Fibroblast of lung (primary cell): Measurements from ENCODE around the gene VPS35L. TPM values are rescaled to one million over a fixed set of nuclear protein-coding genes. Genes with fewer than 3 reads are reported as not detected.
A peak's percentile ranks its signal among the peaks of the same experiment; 100 is the strongest.

Source experiments
- DNase-seq, 2 donors: peaks; one replicate each; pipeline versions ENCODE4 v3.0.0 to v3.0.0-alpha.2; 2010; ENCODE audit warnings: low read depth in 2 of 2
- H2AFZ ChIP-seq: 2 replicates; pipeline ENCODE4 v1.5.1; 2012; ENCODE audit warnings: low read length, control low read depth, inconsistent platforms
- H3K27ac ChIP-seq: 2 replicates; pipeline ENCODE4 v1.5.1; 2011; ENCODE audit warnings: low read length, control low read depth; ENCODE audit not compliant: insufficient read depth
- H3K27me3 ChIP-seq: 2 replicates; pipeline ENCODE4 v1.5.1; 2011; ENCODE audit warnings: mild to moderate bottlenecking, low read length; ENCODE audit not compliant: control insufficient read depth, insufficient read depth
- H3K36me3 ChIP-seq: 2 replicates; pipeline ENCODE4 v1.5.1; 2011; ENCODE audit warnings: low read length; ENCODE audit not compliant: control insufficient read depth, insufficient read depth
- H3K4me1 ChIP-seq: 2 replicates; pipeline ENCODE4 v1.5.1; 2011; ENCODE audit warnings: low read length; ENCODE audit not compliant: control insufficient read depth, insufficient read depth; ENCODE audit errors: extremely low read depth
- H3K4me2 ChIP-seq: 2 replicates; pipeline ENCODE4 v1.5.1; 2011; ENCODE audit warnings: low read length, control low read depth; ENCODE audit not compliant: insufficient read depth; ENCODE audit errors: extremely low read depth
- H3K4me3 ChIP-seq, 4 experiments: fragments of 200-600 bp in 1 of 4; sonication (generic) in 1 of 4; replicated peaks in 1 of 4; 2 replicates each; pipeline ENCODE4 v1.5.1; 2011 to 2016; ENCODE audit warnings: low read length in 4 of 4, low read depth in 3 of 4, mild to moderate bottlenecking in 3 of 4, control low read depth in 2 of 4, inconsistent platforms in 1 of 4, mixed read lengths in 1 of 4; ENCODE audit not compliant: insufficient read depth in 1 of 4; ENCODE audit errors: control extremely low read depth in 1 of 4
- H3K79me2 ChIP-seq: 2 replicates; pipeline ENCODE4 v1.5.1; 2012; ENCODE audit warnings: mild to moderate bottlenecking, low read length, inconsistent platforms; ENCODE audit not compliant: control insufficient read depth, insufficient read depth
- H3K9ac ChIP-seq: 2 replicates; pipeline ENCODE4 v1.5.1; 2011; ENCODE audit warnings: mild to moderate bottlenecking, low read length, control low read depth; ENCODE audit not compliant: insufficient read depth
- H3K9me3 ChIP-seq: 2 replicates; pipeline ENCODE4 v1.5.1; 2012; ENCODE audit warnings: low read depth, low read length; ENCODE audit not compliant: control insufficient read depth, insufficient read depth
- H4K20me1 ChIP-seq: 2 replicates; pipeline ENCODE4 v1.5.1; 2011; ENCODE audit warnings: low read length; ENCODE audit not compliant: control insufficient read depth, insufficient read depth; ENCODE audit errors: extremely low read depth
- CTCF ChIP-seq, 2 donors: IDR thresholded peaks in 1 of 2; conservative IDR thresholded peaks in 1 of 2; 1 replicate in 1 of 2; 2 replicates in 1 of 2; pipeline ENCODE4 v1.5.1; 2011 to 2012; ENCODE audit warnings: low read length in 2 of 2, control low read depth in 1 of 2, inconsistent platforms in 1 of 2, low read depth in 1 of 2, mild to moderate bottlenecking in 1 of 2
- EZH2 ChIP-seq: IDR thresholded peaks from 2 replicates; pipeline ENCODE4 v1.5.1; 2012; ENCODE audit warnings: low read length, control low read depth, mild to moderate bottlenecking; ENCODE audit errors: missing control alignments
- polyA plus RNA-seq, 2 donors: library from polyadenylated mRNA; depleted of rRNA in 1 of 2; stranded (reverse) in 1 of 2; unstranded in 1 of 2; fragments of >200 nt; gene quantifications; 2 replicates each; pipeline ENCODE4 v1.2.1, GENCODE V29; 2011 to 2012; ENCODE audit warnings: missing spikeins in 1 of 2
- total RNA-seq: library from RNA; depleted of rRNA; stranded (reverse); fragments of >200 nt; gene quantifications from 2 replicates; pipeline ENCODE4 v1.2.1, GENCODE V29; 2014

VPS35L gene
- total and polyA plus RNA-seq, 2 donors (not counting 1 experiment from before 2014, with no cell fraction given), result 46.7 to 54.7 TPM

GRCh38 chr16:19512297-19512696, 43.2 kb upstream of the VPS35L start:
- Histone ChIP-seq H3K27ac (no peak overlapping the region), H3K9me3 (no peaks in the 10 kb centered on the region), H4K20me1 (no peaks in the 10 kb centered on the region), H3K4me3 (no peak overlapping the region), H3K27me3 (no peaks in the 10 kb centered on the region), H3K9ac (no peak overlapping the region), H3K79me2 (no peaks in the 10 kb centered on the region), H3K4me1 (no peaks in the 10 kb centered on the region), H3K4me2 (no peak overlapping the region), H2AFZ (no peak overlapping the region), H3K36me3 (no peaks in the 10 kb centered on the region)
- no peak for DNase-seq
- TF ChIP-seq EZH2, result no peak
- TF ChIP-seq CTCF (conservative IDR thresholded peaks at IDR 0.05 in 1 of 2, IDR thresholded peaks at IDR 0.05 in 1 of 2; ENCODE audit: low read depth in 1 of 2, low read length in 2 of 2), result no peak

- TF ChIP-seq EZH2 (no peak), CTCF (conservative IDR thresholded peaks at IDR 0.05 in 1 of 2, IDR thresholded peaks at IDR 0.05 in 1 of 2; ENCODE audit: low read depth in 1 of 2, low read length in 2 of 2) (no peak)
- Histone ChIP-seq H3K4me1 (no peaks in the 10 kb centered on the region), H3K79me2 (no peaks in the 10 kb centered on the region), H3K36me3 (no peaks in the 10 kb centered on the region), H3K27me3 (no peaks in the 10 kb centered on the region), H3K4me3 (no peak overlapping the region), H3K9ac (no peak overlapping the region), H3K9me3 (no peaks in the 10 kb centered on the region), H3K4me2 (no peak overlapping the region), H3K27ac (no peak overlapping the region), H4K20me1 (no peaks in the 10 kb centered on the region), H2AFZ (no peak overlapping the region)
- DNase-seq, result peak in 1 of 2 donors; percentile 66
Measured at GRCh38 chr16:19513377-19514053, 42.0 kb upstream of the VPS35L start.

GRCh38 chr16:19515757-19516156, 39.7 kb upstream of the VPS35L start:
- no peaks in the 10 kb centered on the region for H4K20me1 ChIP-seq
- no peak overlapping the region for H3K4me2 ChIP-seq
- no peak overlapping the region for H3K27ac ChIP-seq
- H3K9ac ChIP-seq, result no peak overlapping the region
- H3K9me3 ChIP-seq, result no peaks in the 10 kb centered on the region
- H3K36me3 ChIP-seq, result no peaks in the 10 kb centered on the region
- peaks cover 5% of the 10 kb centered on the region for H3K79me2 ChIP-seq
- DNase-seq, result no peak
- no peak overlapping the region for H3K4me3 ChIP-seq
- no peak for TF ChIP-seq EZH2
- TF ChIP-seq CTCF (conservative IDR thresholded peaks at IDR 0.05 in 1 of 2, IDR thresholded peaks at IDR 0.05 in 1 of 2; ENCODE audit: low read depth in 1 of 2, low read length in 2 of 2), result no peak
- no peaks in the 10 kb centered on the region for H3K27me3 ChIP-seq
- H2AFZ ChIP-seq, result no peak overlapping the region
- H3K4me1 ChIP-seq, result no peaks in the 10 kb centered on the region
